Sigmoid colon (tissue), 4 donors: ENCODE data around the gene SDK1.

Experiments
- CTCF ChIP-seq, 4 experiments: fragments of 450-650 bp in 3 of 4; fragments of 200-600 bp in 1 of 4; IDR thresholded peaks; one replicate each; pipeline ENCODE4 v1.5.1; 2016 to 2019; ENCODE audit warnings: antibody characterized with exemption in 4 of 4, mild to moderate bottlenecking in 3 of 4, moderate library complexity in 2 of 4
- POLR2A ChIP-seq, 2 donors: fragments of 450-650 bp; IDR thresholded peaks; one replicate each; pipeline ENCODE4 v1.6.1; 2016; ENCODE audit warnings: antibody characterized with exemption in 2 of 2, mild to moderate bottlenecking in 2 of 2, moderate library complexity in 2 of 2
- POLR2AphosphoS5 ChIP-seq, 4 donors: sonication (generic); formaldehyde crosslinking; IDR thresholded peaks; one replicate each; pipeline ENCODE4 v1.6.1; 2017; ENCODE audit warnings: antibody characterized with exemption in 4 of 4

GRCh38 chr7:4272141-4272540, 971.1 kb downstream of the SDK1 start:
- TF ChIP-seq POLR2AphosphoS5 (IDR thresholded peaks at IDR 0.05) = no peak
- no peak for TF ChIP-seq CTCF (IDR thresholded peaks at IDR 0.05)
- no peak for TF ChIP-seq POLR2A (IDR thresholded peaks at IDR 0.05)
